K562 (cell line): ENCODE measurements around the gene ESCO1. TPM values are rescaled to one million over a fixed set of nuclear protein-coding genes. Genes with fewer than 3 reads are reported as not detected.

Experiments
- ATAC-seq: fragments of 200-7000 bp; cut with Tn5 transposase; 3 replicates; pipeline ENCODE4 v1.9.1; 2020; ENCODE audit warnings: moderate library complexity
- BruUV-seq: library from RNA; stranded (reverse); fragments of 400-500 nt; replicated peaks from 2 replicates; lab custom pipeline; 2021; lab: Mats Ljungman, UMichigan
- CTCF ChIA-PET: fragments of 300-600 bp; formaldehyde crosslinking; extraction: SDS; loops from one replicate; lab custom pipeline; 2021; ENCODE audit warnings: low intra/inter-chr PET ratio; lab: Yijun Ruan, JAX
- POLR2A ChIA-PET: fragments of 300-600, 350-650 bp; sonication (Branson Sonifier 250); formaldehyde crosslinking; extraction: SDS; loops from one replicate; lab custom pipeline; 2021; ENCODE audit warnings: antibody characterized with exemption, inconsistent platforms; lab: Yijun Ruan, JAX
- DNase-seq, 4 experiments: peaks; one replicate each; pipeline versions ENCODE4 v3.0.0 to v3.0.0-alpha.2; 2011 to 2018; ENCODE audit warnings: low spot score in 3 of 4, mixed read lengths in 3 of 4; ENCODE audit errors: extremely low read depth in 1 of 4
- FAIRE-seq: peaks from 2 replicates; lab custom pipeline; 2011; peaks lifted over from hg19 to GRCh38; lab: Jason Lieb, UNC
- H2AFZ ChIP-seq: 2 replicates; pipeline ENCODE4 v1.6.0; 2011; ENCODE audit warnings: low read depth, low read length, control low read depth, inconsistent platforms
- H3K27ac ChIP-seq: fragments of 200-600 bp; 3 replicates; pipeline ENCODE4 v1.8.0; 2011; ENCODE audit warnings: low read depth, mild to moderate bottlenecking, control low read depth, inconsistent platforms, low read length, moderate library complexity, mixed read lengths; ENCODE audit errors: extremely low read depth
- H3K27me3 ChIP-seq, 2 experiments: fragments of 300-600 bp in 1 of 2; 2 replicates in 1 of 2; 3 replicates in 1 of 2; pipeline versions ENCODE4 v1.6.0 to v1.8.0; 2011; ENCODE audit warnings: inconsistent platforms in 2 of 2, low read length in 2 of 2, mild to moderate bottlenecking in 1 of 2, mixed read lengths in 1 of 2, moderate library complexity in 1 of 2; ENCODE audit not compliant: control insufficient read depth in 2 of 2, insufficient read depth in 2 of 2
- H3K36me3 ChIP-seq: fragments of 300-600 bp; 3 replicates; pipeline ENCODE4 v1.8.0; 2011; ENCODE audit warnings: mild to moderate bottlenecking, low read length, inconsistent platforms; ENCODE audit not compliant: control insufficient read depth, insufficient read depth
- H3K4me1 ChIP-seq, 2 experiments: fragments of 200-600 bp in 1 of 2; replicated peaks in 1 of 2; 2 replicates in 1 of 2; 3 replicates in 1 of 2; pipeline versions ENCODE4 v1.5.1 to v1.8.0; 2011; ENCODE audit warnings: inconsistent platforms in 2 of 2, low read length in 2 of 2, mild to moderate bottlenecking in 1 of 2, mixed read lengths in 1 of 2, moderate library complexity in 1 of 2; ENCODE audit not compliant: control insufficient read depth in 2 of 2, insufficient read depth in 2 of 2
- H3K4me2 ChIP-seq: 2 replicates; pipeline ENCODE4 v1.6.1; 2011; ENCODE audit warnings: low read length, control low read depth, inconsistent platforms, mixed read lengths; ENCODE audit not compliant: insufficient read depth
- H3K4me3 ChIP-seq: fragments of 200-600 bp; sonication (generic), shearing (Covaris generic); 2 replicates; pipeline ENCODE4 v1.5.1; 2016; ENCODE audit warnings: control low read depth, inconsistent platforms
- H3K79me2 ChIP-seq: fragments of 200-600 bp; 3 replicates; pipeline ENCODE4 v1.8.0; 2011; ENCODE audit warnings: low read length, inconsistent platforms; ENCODE audit not compliant: control insufficient read depth, insufficient read depth
- H3K9ac ChIP-seq, 2 experiments: 2 replicates each; pipeline versions ENCODE4 v1.6.0 to v1.6.1; 2011; ENCODE audit warnings: low read depth in 2 of 2, low read length in 2 of 2, control low read depth in 1 of 2, inconsistent platforms in 1 of 2, mild to moderate bottlenecking in 1 of 2, mixed read lengths in 1 of 2; ENCODE audit not compliant: insufficient read depth in 1 of 2
- H3K9me1 ChIP-seq: one replicate; pipeline ENCODE4 v1.6.0; 2011; ENCODE audit warnings: inconsistent platforms, mild to moderate bottlenecking, low read length, moderate library complexity; ENCODE audit not compliant: control insufficient read depth, insufficient read depth
- H3K9me3 ChIP-seq: replicated peaks from 2 replicates; pipeline ENCODE4 v1.5.1; 2011; ENCODE audit warnings: low read depth, low read length, inconsistent platforms; ENCODE audit not compliant: control insufficient read depth, insufficient read depth
- H4K20me1 ChIP-seq: replicated peaks from 2 replicates; pipeline ENCODE4 v1.6.1; 2011; ENCODE audit warnings: low read length, inconsistent platforms, mixed read lengths; ENCODE audit not compliant: control insufficient read depth, insufficient read depth
- ATF2 ChIP-seq: sonication (generic); formaldehyde crosslinking; IDR thresholded peaks from 2 replicates; pipeline ENCODE4 v1.8.1; 2022; ENCODE audit warnings: missing genetic modification reagents
- FOXP1 ChIP-seq: sonication (generic); formaldehyde crosslinking; IDR thresholded peaks from 2 replicates; pipeline ENCODE4 v1.8.0; 2022; ENCODE audit warnings: mild to moderate bottlenecking, missing genetic modification reagents
- NCOA6 ChIP-seq: fragments of 450-650 bp; IDR thresholded peaks from 2 replicates; pipeline ENCODE4 v1.6.1; 2017; ENCODE audit warnings: mild to moderate bottlenecking
- PHTF2 ChIP-seq: fragments of 250-450 bp; sonication (Bioruptor Pico); IDR thresholded peaks from 2 replicates; pipeline ENCODE4 v1.5.0; 2021; ENCODE audit warnings: mild to moderate bottlenecking
- PTTG1 ChIP-seq: fragments of 450-650 bp; IDR thresholded peaks from 2 replicates; pipeline ENCODE4 v1.6.1; 2016; ENCODE audit warnings: low read depth, mild to moderate bottlenecking, missing genetic modification characterization, missing compliant biosample characterization
- SMC3 ChIP-seq: conservative IDR thresholded peaks from 2 replicates; pipeline ENCODE4 v1.6.1; 2011; ENCODE audit warnings: low read depth, low read length, improper control_type of control experiment; ENCODE audit not compliant: insufficient read depth
- ZEB2 ChIP-seq: fragments of 450-650 bp; IDR thresholded peaks from 2 replicates; pipeline ENCODE4 v1.6.1; 2016
- ZNF75A ChIP-seq: fragments of 450-650 bp; formaldehyde crosslinking; IDR thresholded peaks from 2 replicates; pipeline ENCODE4 v1.4.0; 2020; ENCODE audit warnings: mild to moderate bottlenecking
- WGBS: fragments of 100-300 bp; shearing (Covaris generic); methylation state at CpG from one replicate; pipeline ENCODE4 v1.1.6; 2016; ENCODE audit warnings: low coverage, mixed read lengths; ENCODE audit not compliant: insufficient coverage; ENCODE audit errors: missing lambda C conversion rate; 5-methylcytosine and 5-hydroxymethylcytosine counted together
- in situ Hi-C: fragments of 300-500 bp; cut with MboI; formaldehyde crosslinking; loops from 4 replicates; pipeline ENCODE4 v1.15.0; 2018; ENCODE audit warnings: inconsistent platforms, mixed read lengths
- intact Hi-C: fragments of 100-400 bp; cut with micrococcal nuclease; formaldehyde crosslinking; loops from 2 replicates; pipeline ENCODE4 v1.14.2; 2022
- polyA plus RNA-seq, 8 experiments: library from polyadenylated mRNA; depleted of rRNA in 4 of 8; stranded (reverse) in 5 of 8; unstranded in 3 of 8; fragments of >200 nt; fragmentation: Nextera tagmentation in 2 of 8; fragmentation: Illumina TruSeq in 1 of 8; extraction: Ambion mirVana in 2 of 8; extraction: Trizol in 1 of 8; gene quantifications; 2 replicates each; pipeline versions ENCODE4 v1.2.1 to v1.2.3, GENCODE V29; 2011 to 2014; ENCODE audit warnings: inconsistent platforms in 1 of 8, missing spikeins in 1 of 8
- total RNA-seq, 7 experiments: library from RNA; depleted of rRNA in 6 of 7; stranded (reverse); fragments of >200 nt in 6 of 7; fragmentation: Illumina TruSeq in 2 of 7; extraction: Trizol in 2 of 7; gene quantifications; 2 replicates each; pipeline versions ENCODE4 v1.2.1 to v1.2.3, GENCODE V29; 2011 to 2021; ENCODE audit warnings: low replicate concordance in 1 of 7
- TF ChIP-seq, protein P1 (sequence below): fragments of 200-800 bp; sonication (Bioruptor generic); IDR thresholded peaks from 2 replicates; pipeline ENCODE4 v1.6.1; 2016; ENCODE audit warnings: missing genetic modification characterization, missing compliant biosample characterization
- TF ChIP-seq, protein P2 (sequence below): fragments of 250-450 bp; sonication (Bioruptor Pico); IDR thresholded peaks from 2 replicates; pipeline ENCODE4 v1.4.0; 2020

The ESCO1 gene
- total and polyA plus RNA-seq, 9 of the 15 experiments (the other 6 are each of a cell fraction or from before 2014, with no cell fraction given) = 15.0 to 31.3 (median 19.6) TPM

GRCh38 chr18:21575656-21576055, 24.8 kb downstream of the ESCO1 start:
- Histone ChIP-seq H3K27me3 (no peaks in the 10 kb centered on the region), H3K4me1 (no peaks in the 10 kb centered on the region; a peak in 1 of 5 replicates), H4K20me1 (no peaks in the 10 kb centered on the region), H3K4me2 (no peak overlapping the region), H3K9ac (no peak overlapping the region), H3K4me3 (no peak overlapping the region), H3K79me2 (peaks cover 17% of the 10 kb centered on the region; the same call in 2 of the 3 replicates), H3K9me1 (no peaks in the 10 kb centered on the region), H3K9me3 (no peaks in the 10 kb centered on the region), H3K27ac (no peak overlapping the region), H2AFZ (no peak overlapping the region), H3K36me3 (peaks cover 60% of the 10 kb centered on the region; the same call in 2 of the 3 replicates)
- DNase-seq (no peak), FAIRE-seq (no peak), ATAC-seq (no peak)
- POLR2A ChIA-PET = interaction anchor here (0.8 to 2.2 kb wide), 2 partner anchors 10 to 27 kb away, joined by 3 to 6 read pairs; no protein-coding TSS in a partner anchor
- no TSS peak for BruUV-seq
- in situ Hi-C loops = no loop called here
- 90% methylated on average over 4 of the region's 4 CpGs for WGBS
- intact Hi-C loops = no loop called here
- CTCF ChIA-PET = no interaction called here
- TF ChIP-seq, protein P1, sequence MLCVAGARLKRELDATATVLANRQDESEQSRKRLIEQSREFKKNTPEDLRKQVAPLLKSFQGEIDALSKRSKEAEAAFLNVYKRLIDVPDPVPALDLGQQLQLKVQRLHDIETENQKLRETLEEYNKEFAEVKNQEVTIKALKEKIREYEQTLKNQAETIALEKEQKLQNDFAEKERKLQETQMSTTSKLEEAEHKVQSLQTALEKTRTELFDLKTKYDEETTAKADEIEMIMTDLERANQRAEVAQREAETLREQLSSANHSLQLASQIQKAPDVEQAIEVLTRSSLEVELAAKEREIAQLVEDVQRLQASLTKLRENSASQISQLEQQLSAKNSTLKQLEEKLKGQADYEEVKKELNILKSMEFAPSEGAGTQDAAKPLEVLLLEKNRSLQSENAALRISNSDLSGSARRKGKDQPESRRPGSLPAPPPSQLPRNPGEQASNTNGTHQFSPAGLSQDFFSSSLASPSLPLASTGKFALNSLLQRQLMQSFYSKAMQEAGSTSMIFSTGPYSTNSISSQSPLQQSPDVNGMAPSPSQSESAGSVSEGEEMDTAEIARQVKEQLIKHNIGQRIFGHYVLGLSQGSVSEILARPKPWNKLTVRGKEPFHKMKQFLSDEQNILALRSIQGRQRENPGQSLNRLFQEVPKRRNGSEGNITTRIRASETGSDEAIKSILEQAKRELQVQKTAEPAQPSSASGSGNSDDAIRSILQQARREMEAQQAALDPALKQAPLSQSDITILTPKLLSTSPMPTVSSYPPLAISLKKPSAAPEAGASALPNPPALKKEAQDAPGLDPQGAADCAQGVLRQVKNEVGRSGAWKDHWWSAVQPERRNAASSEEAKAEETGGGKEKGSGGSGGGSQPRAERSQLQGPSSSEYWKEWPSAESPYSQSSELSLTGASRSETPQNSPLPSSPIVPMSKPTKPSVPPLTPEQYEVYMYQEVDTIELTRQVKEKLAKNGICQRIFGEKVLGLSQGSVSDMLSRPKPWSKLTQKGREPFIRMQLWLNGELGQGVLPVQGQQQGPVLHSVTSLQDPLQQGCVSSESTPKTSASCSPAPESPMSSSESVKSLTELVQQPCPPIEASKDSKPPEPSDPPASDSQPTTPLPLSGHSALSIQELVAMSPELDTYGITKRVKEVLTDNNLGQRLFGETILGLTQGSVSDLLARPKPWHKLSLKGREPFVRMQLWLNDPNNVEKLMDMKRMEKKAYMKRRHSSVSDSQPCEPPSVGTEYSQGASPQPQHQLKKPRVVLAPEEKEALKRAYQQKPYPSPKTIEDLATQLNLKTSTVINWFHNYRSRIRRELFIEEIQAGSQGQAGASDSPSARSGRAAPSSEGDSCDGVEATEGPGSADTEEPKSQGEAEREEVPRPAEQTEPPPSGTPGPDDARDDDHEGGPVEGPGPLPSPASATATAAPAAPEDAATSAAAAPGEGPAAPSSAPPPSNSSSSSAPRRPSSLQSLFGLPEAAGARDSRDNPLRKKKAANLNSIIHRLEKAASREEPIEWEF (CRISPR knock-in tag) = no peak
- TF ChIP-seq PHTF2 (CRISPR knock-in tag) (no peak), ZNF75A (CRISPR knock-in tag) (no peak), ZEB2 (no peak), PTTG1 (tag) (no peak), SMC3 (no peak), FOXP1 (CRISPR knock-in tag) (no peak), ATF2 (no peak), NCOA6 (no peak)
- TF ChIP-seq, protein P2, sequence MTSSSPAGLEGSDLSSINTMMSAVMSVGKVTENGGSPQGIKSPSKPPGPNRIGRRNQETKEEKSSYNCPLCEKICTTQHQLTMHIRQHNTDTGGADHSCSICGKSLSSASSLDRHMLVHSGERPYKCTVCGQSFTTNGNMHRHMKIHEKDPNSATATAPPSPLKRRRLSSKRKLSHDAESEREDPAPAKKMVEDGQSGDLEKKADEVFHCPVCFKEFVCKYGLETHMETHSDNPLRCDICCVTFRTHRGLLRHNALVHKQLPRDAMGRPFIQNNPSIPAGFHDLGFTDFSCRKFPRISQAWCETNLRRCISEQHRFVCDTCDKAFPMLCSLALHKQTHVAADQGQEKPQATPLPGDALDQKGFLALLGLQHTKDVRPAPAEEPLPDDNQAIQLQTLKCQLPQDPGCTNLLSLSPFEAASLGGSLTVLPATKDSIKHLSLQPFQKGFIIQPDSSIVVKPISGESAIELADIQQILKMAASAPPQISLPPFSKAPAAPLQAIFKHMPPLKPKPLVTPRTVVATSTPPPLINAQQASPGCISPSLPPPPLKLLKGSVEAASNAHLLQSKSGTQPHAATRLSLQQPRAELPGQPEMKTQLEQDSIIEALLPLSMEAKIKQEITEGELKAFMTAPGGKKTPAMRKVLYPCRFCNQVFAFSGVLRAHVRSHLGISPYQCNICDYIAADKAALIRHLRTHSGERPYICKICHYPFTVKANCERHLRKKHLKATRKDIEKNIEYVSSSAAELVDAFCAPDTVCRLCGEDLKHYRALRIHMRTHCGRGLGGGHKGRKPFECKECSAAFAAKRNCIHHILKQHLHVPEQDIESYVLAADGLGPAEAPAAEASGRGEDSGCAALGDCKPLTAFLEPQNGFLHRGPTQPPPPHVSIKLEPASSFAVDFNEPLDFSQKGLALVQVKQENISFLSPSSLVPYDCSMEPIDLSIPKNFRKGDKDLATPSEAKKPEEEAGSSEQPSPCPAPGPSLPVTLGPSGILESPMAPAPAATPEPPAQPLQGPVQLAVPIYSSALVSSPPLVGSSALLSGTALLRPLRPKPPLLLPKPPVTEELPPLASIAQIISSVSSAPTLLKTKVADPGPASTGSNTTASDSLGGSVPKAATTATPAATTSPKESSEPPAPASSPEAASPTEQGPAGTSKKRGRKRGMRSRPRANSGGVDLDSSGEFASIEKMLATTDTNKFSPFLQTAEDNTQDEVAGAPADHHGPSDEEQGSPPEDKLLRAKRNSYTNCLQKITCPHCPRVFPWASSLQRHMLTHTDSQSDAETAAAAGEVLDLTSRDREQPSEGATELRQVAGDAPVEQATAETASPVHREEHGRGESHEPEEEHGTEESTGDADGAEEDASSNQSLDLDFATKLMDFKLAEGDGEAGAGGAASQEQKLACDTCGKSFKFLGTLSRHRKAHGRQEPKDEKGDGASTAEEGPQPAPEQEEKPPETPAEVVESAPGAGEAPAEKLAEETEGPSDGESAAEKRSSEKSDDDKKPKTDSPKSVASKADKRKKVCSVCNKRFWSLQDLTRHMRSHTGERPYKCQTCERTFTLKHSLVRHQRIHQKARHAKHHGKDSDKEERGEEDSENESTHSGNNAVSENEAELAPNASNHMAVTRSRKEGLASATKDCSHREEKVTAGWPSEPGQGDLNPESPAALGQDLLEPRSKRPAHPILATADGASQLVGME = no peak
